C4-2B (cell line): ENCODE results near the gene UHRF2.

Experiments
- CTCF ChIP-seq: fragments of 450-650 bp; conservative IDR thresholded peaks from 2 replicates; pipeline ENCODE4 v1.5.1; 2017; ENCODE audit warnings: mild to moderate bottlenecking
- ZFX ChIP-seq: fragments of 450-650 bp; IDR thresholded peaks from 2 replicates; pipeline ENCODE4 v1.6.1; 2017

GRCh38 chr9:6431038-6431437 lies 18.0 kb downstream of the UHRF2 start:
- TF ChIP-seq CTCF (no peak), ZFX (no peak)
